A673 (cell line): ENCODE measurements around the gene COL5A1. TPM values are rescaled to one million over a fixed set of nuclear protein-coding genes. Genes with fewer than 3 reads are reported as not detected.

Source experiments
- BruUV-seq: library from RNA; stranded (reverse); fragments of 400-500 nt; replicated peaks from 2 replicates; lab custom pipeline; 2021; lab: Mats Ljungman, UMichigan
- CTCF ChIA-PET: fragments of 300-600 bp; sonication (Branson Sonifier 250); formaldehyde crosslinking; loops from one replicate; lab custom pipeline; 2022; ENCODE audit warnings: antibody characterized with exemption; lab: Charles Lee
- POLR2A ChIA-PET: fragments of 300-600 bp; sonication (Branson Sonifier 250); formaldehyde crosslinking; loops from one replicate; lab custom pipeline; 2022; ENCODE audit warnings: antibody characterized with exemption; ENCODE audit not compliant: low non-redundant PET; lab: Charles Lee
- DNase-seq: peaks from one replicate; pipeline ENCODE4 v3.0.0-alpha.2; 2015; ENCODE audit warnings: low spot score
- H3K27ac ChIP-seq: fragments of 200-600 bp; sonication (generic); 2 replicates; pipeline ENCODE4 v1.5.1; 2016; ENCODE audit warnings: mixed run types, low read depth, mild to moderate bottlenecking, mixed read lengths, antibody characterized with exemption, low read length; ENCODE audit not compliant: poor library complexity, severe bottlenecking
- H3K27me3 ChIP-seq: fragments of 200-600 bp; sonication (generic); replicated peaks from 2 replicates; pipeline ENCODE4 v1.6.1; 2017; ENCODE audit warnings: mixed run types, low read depth, mild to moderate bottlenecking, mixed read lengths, antibody characterized with exemption, low read length; ENCODE audit not compliant: insufficient read depth, poor library complexity
- H3K36me3 ChIP-seq: fragments of 200-600 bp; sonication (generic); 2 replicates; pipeline ENCODE4 v1.6.1; 2016; ENCODE audit warnings: mixed run types, mild to moderate bottlenecking, mixed read lengths, antibody characterized with exemption, low read length; ENCODE audit not compliant: insufficient read depth, poor library complexity, severe bottlenecking
- H3K4me1 ChIP-seq: fragments of 200-600 bp; sonication (generic); 2 replicates; pipeline ENCODE4 v1.6.1; 2017; ENCODE audit warnings: mixed run types, mild to moderate bottlenecking, mixed read lengths, antibody characterized with exemption, low read length; ENCODE audit not compliant: insufficient read depth, poor library complexity, severe bottlenecking
- H3K4me3 ChIP-seq: fragments of 200-600 bp; sonication (generic); 2 replicates; pipeline ENCODE4 v1.5.1; 2016; ENCODE audit warnings: low read depth, mixed run types, mild to moderate bottlenecking, mixed read lengths, low read length; ENCODE audit not compliant: poor library complexity, severe bottlenecking
- H3K9me3 ChIP-seq: fragments of 200-600 bp; sonication (generic); 2 replicates; pipeline ENCODE4 v1.6.1; 2016; ENCODE audit warnings: mixed run types, low read depth, mild to moderate bottlenecking, mixed read lengths, antibody characterized with exemption, low read length; ENCODE audit not compliant: poor library complexity, severe bottlenecking
- EZH2 ChIP-seq: fragments of 200-600 bp; sonication (generic); IDR thresholded peaks from 2 replicates; pipeline ENCODE4 v1.6.1; 2017; ENCODE audit warnings: borderline replicate concordance, low read depth, mild to moderate bottlenecking, mixed read lengths, antibody characterized with exemption, low read length; ENCODE audit not compliant: poor library complexity, severe bottlenecking
- intact Hi-C: fragments of 100-400 bp; cut with micrococcal nuclease; formaldehyde crosslinking; loops from one replicate; pipeline ENCODE4 v1.10.0; 2022; ENCODE audit not compliant: unreplicated experiment
- microRNA-seq: library from miRNA; unstranded; fragments of <30 nt; microRNA quantifications from one replicate; pipeline ENCODE4 v1.2.0, GENCODE V29; 2021
- total RNA-seq: library from RNA; stranded (reverse); gene quantifications from 2 replicates; pipeline ENCODE4 v1.2.3, GENCODE V29; 2021
- TF ChIP-seq, protein P1 (sequence below): fragments of 300-800, 200-600 bp; sonication (generic); conservative IDR thresholded peaks from 2 replicates; pipeline ENCODE4 v1.5.1; 2017; ENCODE audit warnings: low read depth, mild to moderate bottlenecking, antibody characterized with exemption, low read length, moderate library complexity, mixed read lengths

Gene COL5A1
- total RNA-seq, 1 experiment from 2014 or later, result 33.6 TPM

GRCh38 chr9:134892221-134892620 lies 250.6 kb downstream of the COL5A1 start:
- Histone ChIP-seq H3K36me3 (no peaks in the 10 kb centered on the region), H3K9me3 (no peaks in the 10 kb centered on the region), H3K27ac (no peak overlapping the region), H3K4me1 (peaks cover 20% of the 10 kb centered on the region), H3K27me3 (no peaks in the 10 kb centered on the region), H3K4me3 (no peak overlapping the region)
- intact Hi-C loops, result no loop called here
- no peak for DNase-seq
- BruUV-seq, result no TSS peak
- CTCF ChIA-PET, result no interaction called here
- POLR2A ChIA-PET, result no interaction called here
- TF ChIP-seq EZH2, result no peak
- TF ChIP-seq, protein P1, sequence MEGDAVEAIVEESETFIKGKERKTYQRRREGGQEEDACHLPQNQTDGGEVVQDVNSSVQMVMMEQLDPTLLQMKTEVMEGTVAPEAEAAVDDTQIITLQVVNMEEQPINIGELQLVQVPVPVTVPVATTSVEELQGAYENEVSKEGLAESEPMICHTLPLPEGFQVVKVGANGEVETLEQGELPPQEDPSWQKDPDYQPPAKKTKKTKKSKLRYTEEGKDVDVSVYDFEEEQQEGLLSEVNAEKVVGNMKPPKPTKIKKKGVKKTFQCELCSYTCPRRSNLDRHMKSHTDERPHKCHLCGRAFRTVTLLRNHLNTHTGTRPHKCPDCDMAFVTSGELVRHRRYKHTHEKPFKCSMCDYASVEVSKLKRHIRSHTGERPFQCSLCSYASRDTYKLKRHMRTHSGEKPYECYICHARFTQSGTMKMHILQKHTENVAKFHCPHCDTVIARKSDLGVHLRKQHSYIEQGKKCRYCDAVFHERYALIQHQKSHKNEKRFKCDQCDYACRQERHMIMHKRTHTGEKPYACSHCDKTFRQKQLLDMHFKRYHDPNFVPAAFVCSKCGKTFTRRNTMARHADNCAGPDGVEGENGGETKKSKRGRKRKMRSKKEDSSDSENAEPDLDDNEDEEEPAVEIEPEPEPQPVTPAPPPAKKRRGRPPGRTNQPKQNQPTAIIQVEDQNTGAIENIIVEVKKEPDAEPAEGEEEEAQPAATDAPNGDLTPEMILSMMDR, result no peak

GRCh38 chr9:134892820-134893420 lies 251.3 kb downstream of the COL5A1 start:
- Histone ChIP-seq H3K27me3 (no peaks in the 10 kb centered on the region), H3K4me3 (no peak overlapping the region), H3K4me1 (peaks cover 20% of the 10 kb centered on the region), H3K27ac (no peak overlapping the region), H3K36me3 (no peaks in the 10 kb centered on the region), H3K9me3 (no peaks in the 10 kb centered on the region)
- ChIA-PET POLR2A (no interaction called here), CTCF (interaction anchor here (0.6 kb wide), 1 partner anchor 827 kb away, joined by 6 read pairs; no protein-coding TSS in a partner anchor)
- DNase-seq, result no peak
- intact Hi-C loops, result no loop called here
- BruUV-seq, result no TSS peak
- TF ChIP-seq, protein P1, result no peak
- TF ChIP-seq EZH2, result no peak

Small RNA genes lying within 50 kb of the gene (microRNA-seq; reads per million reads assigned to microRNA genes)
- gene MIR3689A (not detected), gene MIR3689B (not detected), gene MIR3689C (not detected), gene MIR3689D1 (not detected), gene MIR3689D2 (not detected), gene MIR3689E (not detected), gene MIR3689F (not detected)

Other genes with a start within 250 kb of the COL5A1 start
- not detected in 2 replicates for gene FCN2, start 239.0 kb downstream of the COL5A1 start, total RNA-seq